Cardiac fibroblast (primary cell): ENCODE data around the gene PTPRN2.
"Not testable (repeated sequence)": the region's sequence is repeated elsewhere in the genome, so short reads cannot be mapped to it uniquely, and the experiment has no call there.

ENCODE experiments used
- DNase-seq, 2 donors: peaks; one replicate each; pipeline versions ENCODE4 v3.0.0 to v3.0.0-alpha.2; 2010; ENCODE audit warnings: low read depth in 2 of 2
- H3K4me3 ChIP-seq, 2 donors: replicated peaks in 1 of 2; 1 replicate in 1 of 2; 2 replicates in 1 of 2; pipeline ENCODE4 v1.5.1; 2011; ENCODE audit warnings: low read depth in 2 of 2, low read length in 2 of 2, mild to moderate bottlenecking in 2 of 2, moderate library complexity in 1 of 2
- CTCF ChIP-seq: IDR thresholded peaks from one replicate; pipeline ENCODE4 v1.5.1; 2011; ENCODE audit warnings: low read depth, mild to moderate bottlenecking, low read length, inconsistent platforms

The PTPRN2 gene

GRCh38 chr7:157906583-157906982 is 681.0 kb downstream of the PTPRN2 start:
- H3K4me3 ChIP-seq, result no peak overlapping the region
- no peak for TF ChIP-seq CTCF
- DNase-seq, result no peak

- no peak overlapping the region for H3K4me3 ChIP-seq
- no peak for TF ChIP-seq CTCF
- no peak for DNase-seq
Measured at GRCh38 chr7:157905651-157906461, 681.8 kb downstream of the PTPRN2 start.

- no peak for DNase-seq
- no peak overlapping the region for H3K4me3 ChIP-seq
- no peak for TF ChIP-seq CTCF
Measured at GRCh38 chr7:157904866-157905570, 682.6 kb downstream of the PTPRN2 start.

- no peak for DNase-seq
- no peak for TF ChIP-seq CTCF
- H3K4me3 ChIP-seq, result no peak overlapping the region
Measured at GRCh38 chr7:157904211-157904865, 683.3 kb downstream of the PTPRN2 start.

- no peak overlapping the region for H3K4me3 ChIP-seq
- TF ChIP-seq CTCF, result no peak
- no peak for DNase-seq
Measured at GRCh38 chr7:157903710-157904109, 683.9 kb downstream of the PTPRN2 start.

GRCh38 chr7:157903296-157903695 is 684.3 kb downstream of the PTPRN2 start:
- no peak overlapping the region for H3K4me3 ChIP-seq
- no peak for DNase-seq
- TF ChIP-seq CTCF, result no peak

- DNase-seq, H3K4me3 ChIP-seq: not testable (repeated sequence)
Measured at GRCh38 chr7:157901816-157902610, 685.6 kb downstream of the PTPRN2 start.
